ENCODE data around the gene CLEC20A. TPM values are rescaled to one million over a fixed set of nuclear protein-coding genes. Genes with fewer than 3 reads are reported as not detected.
"Not testable (repeated sequence)": the region's sequence is repeated elsewhere in the genome, so short reads cannot be mapped to it uniquely, and the experiment has no call there.

Gene CLEC20A
- total and polyA plus RNA-seq, 9 donors: not detected

DNA sequence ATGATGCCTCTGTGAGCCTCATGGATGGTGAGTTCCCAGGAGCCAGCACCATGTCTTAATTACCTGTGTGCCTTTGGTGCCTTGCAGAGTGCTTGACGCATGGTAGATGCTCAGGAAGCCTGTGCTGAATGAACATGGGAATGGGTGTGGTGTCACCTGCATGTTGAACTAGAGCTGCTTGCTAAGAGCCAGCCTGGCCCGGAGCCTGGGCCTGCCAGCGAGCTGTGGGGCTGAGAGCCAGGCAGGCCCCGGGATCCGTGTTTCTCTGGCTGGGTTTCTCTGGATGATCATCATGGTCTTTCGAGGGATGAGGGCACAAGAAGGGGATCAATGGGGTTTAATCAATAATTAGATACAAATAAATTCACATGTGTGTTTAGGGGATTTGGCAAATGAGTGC, 9.4 kb upstream of the CLEC20A start:
- 93 to 98% (median 95%) methylated on average over 6 of the region's 6 CpGs for WGBS, 3 donors
- no peaks in the 10 kb centered on the region for H3K36me3 ChIP-seq
- DNase-seq: no peak
- no peaks in the 10 kb centered on the region for H3K27me3 ChIP-seq
- no peak overlapping the region for H3K4me3 ChIP-seq
- H3K4me1 ChIP-seq (ENCODE audit: insufficient read depth): no peaks in the 10 kb centered on the region
- TF ChIP-seq, protein P1, sequence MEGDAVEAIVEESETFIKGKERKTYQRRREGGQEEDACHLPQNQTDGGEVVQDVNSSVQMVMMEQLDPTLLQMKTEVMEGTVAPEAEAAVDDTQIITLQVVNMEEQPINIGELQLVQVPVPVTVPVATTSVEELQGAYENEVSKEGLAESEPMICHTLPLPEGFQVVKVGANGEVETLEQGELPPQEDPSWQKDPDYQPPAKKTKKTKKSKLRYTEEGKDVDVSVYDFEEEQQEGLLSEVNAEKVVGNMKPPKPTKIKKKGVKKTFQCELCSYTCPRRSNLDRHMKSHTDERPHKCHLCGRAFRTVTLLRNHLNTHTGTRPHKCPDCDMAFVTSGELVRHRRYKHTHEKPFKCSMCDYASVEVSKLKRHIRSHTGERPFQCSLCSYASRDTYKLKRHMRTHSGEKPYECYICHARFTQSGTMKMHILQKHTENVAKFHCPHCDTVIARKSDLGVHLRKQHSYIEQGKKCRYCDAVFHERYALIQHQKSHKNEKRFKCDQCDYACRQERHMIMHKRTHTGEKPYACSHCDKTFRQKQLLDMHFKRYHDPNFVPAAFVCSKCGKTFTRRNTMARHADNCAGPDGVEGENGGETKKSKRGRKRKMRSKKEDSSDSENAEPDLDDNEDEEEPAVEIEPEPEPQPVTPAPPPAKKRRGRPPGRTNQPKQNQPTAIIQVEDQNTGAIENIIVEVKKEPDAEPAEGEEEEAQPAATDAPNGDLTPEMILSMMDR (IDR thresholded peaks at IDR 0.05): no peak
- TF ChIP-seq POLR2A (IDR thresholded peaks at IDR 0.05): no peak
- TF ChIP-seq EP300 (IDR thresholded peaks at IDR 0.05): no peak
- intact Hi-C loops (cut with DNase I): no loop called here
- H3K27ac ChIP-seq: no peak overlapping the region
- no peaks in the 10 kb centered on the region for H3K9me3 ChIP-seq

DNA sequence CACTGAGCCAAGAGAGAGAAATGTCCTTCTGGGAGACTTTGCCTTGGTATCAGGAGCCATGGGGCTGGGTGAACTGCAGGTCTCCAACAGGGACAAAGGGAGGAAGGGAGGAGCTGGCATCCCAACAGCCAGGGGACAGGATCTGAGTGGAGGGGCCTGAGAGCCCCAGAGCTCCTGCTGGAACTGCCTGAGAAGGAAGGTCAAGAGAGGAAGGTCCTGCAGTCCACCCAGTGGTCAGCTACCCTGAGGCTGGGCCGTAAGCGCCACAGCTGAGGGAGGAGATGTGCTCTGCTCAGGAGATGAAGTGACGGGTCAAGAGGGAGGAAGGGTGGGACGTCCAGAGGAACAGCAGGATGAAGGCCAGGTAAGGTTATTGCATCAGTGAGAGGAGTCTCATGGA, 7.5 kb upstream of the CLEC20A start:
- DNase-seq: no peak
- Histone ChIP-seq H3K4me3 (no peak overlapping the region), H3K4me1 (ENCODE audit: insufficient read depth) (no peaks in the 10 kb centered on the region), H3K27me3 (no peaks in the 10 kb centered on the region), H3K36me3 (no peaks in the 10 kb centered on the region), H3K27ac (no peak overlapping the region), H3K9me3 (no peaks in the 10 kb centered on the region)
- intact Hi-C loops (cut with DNase I): loop anchor here in 1 of 4 donors (5.0 kb wide), 1 partner anchor 192 kb away; no protein-coding TSS in a partner anchor
- no peak for TF ChIP-seq POLR2A (IDR thresholded peaks at IDR 0.05)
- TF ChIP-seq EP300 (IDR thresholded peaks at IDR 0.05): no peak
- TF ChIP-seq, protein P1 (IDR thresholded peaks at IDR 0.05): no peak
- 86 to 94% (median 88%) methylated on average over 4 of the region's 4 CpGs for WGBS, 3 donors

DNA sequence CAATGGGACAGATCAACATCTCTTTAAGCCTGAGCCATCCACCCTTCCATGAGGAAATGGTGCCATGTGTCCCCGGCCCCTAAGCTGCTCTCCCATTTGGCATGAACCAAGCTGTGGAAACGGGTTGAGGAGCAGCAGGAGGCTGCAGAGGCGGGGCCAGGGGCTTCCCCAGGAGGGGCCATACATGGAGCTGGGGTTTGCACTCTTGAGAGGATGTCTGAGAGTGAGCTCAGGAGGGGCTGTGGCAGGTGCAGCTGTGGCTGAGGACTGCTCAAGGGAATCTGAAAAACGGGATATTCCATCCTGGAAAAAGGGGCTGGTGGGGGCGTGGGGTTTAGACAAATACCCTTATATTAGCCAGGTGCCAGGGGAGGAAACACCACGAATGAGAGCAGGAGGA, 7.1 kb upstream of the CLEC20A start:
- intact Hi-C loops (cut with DNase I): loop anchor here in 1 of 4 donors (5.0 kb wide), 1 partner anchor 192 kb away; no protein-coding TSS in a partner anchor
- H3K4me3 ChIP-seq: no peak overlapping the region
- no peaks in the 10 kb centered on the region for H3K4me1 ChIP-seq (ENCODE audit: insufficient read depth)
- WGBS, 3 donors: 77 to 86% (median 82%) methylated on average over 6 of the region's 6 CpGs
- H3K27ac ChIP-seq: no peak overlapping the region
- DNase-seq: no peak
- TF ChIP-seq, protein P1 (IDR thresholded peaks at IDR 0.05): no peak
- TF ChIP-seq POLR2A (IDR thresholded peaks at IDR 0.05) (no peak), EP300 (IDR thresholded peaks at IDR 0.05) (no peak)
- no peaks in the 10 kb centered on the region for H3K36me3 ChIP-seq
- no peaks in the 10 kb centered on the region for H3K27me3 ChIP-seq
- H3K9me3 ChIP-seq: no peaks in the 10 kb centered on the region

DNA sequence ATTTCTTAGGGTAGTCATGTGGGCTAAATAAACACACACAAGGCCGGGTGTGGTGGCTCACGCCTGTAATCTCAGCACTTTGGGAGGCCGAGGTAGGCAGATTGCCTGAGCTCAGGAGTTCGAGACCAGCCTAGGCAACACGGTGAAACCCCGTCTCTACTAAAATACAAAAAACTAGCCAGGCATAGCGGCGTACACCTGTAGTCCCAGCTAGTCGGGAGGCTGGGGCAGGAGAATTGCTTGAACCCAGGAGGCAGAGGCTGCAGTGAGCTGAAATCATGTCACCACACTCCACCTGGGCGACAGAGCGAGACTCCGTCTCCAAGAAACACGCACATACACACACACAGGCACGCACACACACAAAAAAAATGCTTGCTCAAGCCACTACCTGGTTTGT, 6.6 kb upstream of the CLEC20A start:
- DNase-seq; H3K36me3 ChIP-seq; H3K27ac ChIP-seq; H3K4me3 ChIP-seq; H3K4me1 ChIP-seq (ENCODE audit: insufficient read depth); H3K9me3 ChIP-seq; H3K27me3 ChIP-seq: not testable (repeated sequence)
- WGBS, 3 donors: 94 to 98% (median 96%) methylated on average over 14 of the region's 14 CpGs
- intact Hi-C loops (cut with DNase I): loop anchor here in 1 of 4 donors (5.0 kb wide), 1 partner anchor 191 kb away; no protein-coding TSS in a partner anchor

DNA sequence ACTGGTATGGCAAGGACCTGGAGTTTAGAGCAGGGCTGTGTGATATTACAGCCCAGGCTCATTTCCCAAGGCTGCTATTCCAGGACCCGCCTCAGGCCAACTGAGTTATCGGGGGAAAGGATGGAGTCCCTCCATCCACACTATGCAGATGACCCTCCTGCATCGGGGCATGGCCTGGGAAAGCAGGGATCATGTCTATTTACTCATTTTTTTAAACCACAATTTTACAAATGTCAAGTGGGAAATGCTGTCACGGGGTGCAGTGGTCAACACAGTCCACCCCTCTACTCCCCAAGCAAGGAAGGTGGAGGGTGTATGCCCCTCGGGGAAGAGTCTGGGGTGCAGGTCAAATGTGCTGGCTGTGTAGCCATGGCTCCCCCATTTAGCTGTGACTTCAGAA, 6.1 kb upstream of the CLEC20A start:
- H3K27ac ChIP-seq: no peak overlapping the region
- 92 to 96% (median 94%) methylated on average over 5 of the region's 5 CpGs for WGBS, 3 donors
- no peak for DNase-seq
- H3K4me3 ChIP-seq: no peak overlapping the region
- H3K36me3 ChIP-seq: no peaks in the 10 kb centered on the region
- H3K27me3 ChIP-seq: no peaks in the 10 kb centered on the region
- TF ChIP-seq, protein P1 (IDR thresholded peaks at IDR 0.05): no peak
- TF ChIP-seq POLR2A (IDR thresholded peaks at IDR 0.05): no peak
- no peak for TF ChIP-seq EP300 (IDR thresholded peaks at IDR 0.05)
- H3K4me1 ChIP-seq (ENCODE audit: insufficient read depth): no peaks in the 10 kb centered on the region
- H3K9me3 ChIP-seq: no peaks in the 10 kb centered on the region
- intact Hi-C loops (cut with DNase I): loop anchor here in 1 of 4 donors (5.0 kb wide), 1 partner anchor 191 kb away; no protein-coding TSS in a partner anchor

Measured in ovary (tissue), 9 donors.